A549 (cell line): ENCODE results near the gene ARSJ. TPM values are rescaled to one million over a fixed set of nuclear protein-coding genes. Genes with fewer than 3 reads are reported as not detected.

ENCODE experiments used
- ATAC-seq, 2 experiments: fragments of 200-7000 bp in 1 of 2; fragments of >200 bp in 1 of 2; cut with Nextera tagmentation in 1 of 2; cut with Tn5 transposase in 1 of 2; 3 replicates each; pipeline versions ENCODE4 v1.8.0 to v1.9.1; 2018 to 2020; ENCODE audit warnings: mild to moderate bottlenecking in 1 of 2, moderate library complexity in 1 of 2
- CTCF ChIA-PET: fragments of 300-600 bp; sonication (Branson Sonifier 250); formaldehyde crosslinking; extraction: SDS; loops from one replicate; lab custom pipeline; 2021; ENCODE audit warnings: antibody characterized with exemption, inconsistent platforms; lab: Yijun Ruan, JAX
- POLR2A ChIA-PET: fragments of 350-600 bp; formaldehyde crosslinking; extraction: SDS; loops from one replicate; lab custom pipeline; 2021; ENCODE audit warnings: antibody characterized with exemption, inconsistent platforms; lab: Yijun Ruan, JAX
- DNase-seq, 2 experiments: peaks; one replicate each; pipeline versions ENCODE4 v3.0.0 to v3.0.0-alpha.2; 2011 to 2016; ENCODE audit warnings: low read depth in 1 of 2, low spot score in 1 of 2
- FAIRE-seq: peaks from 2 replicates; lab custom pipeline; 2011; peaks lifted over from hg19 to GRCh38; lab: Jason Lieb, UNC
- H3K27ac ChIP-seq, 2 experiments: fragments of >200 bp; sonication (Bioruptor Twin); formaldehyde crosslinking; 3 replicates each; pipeline ENCODE4 v1.5.1; 2016 to 2017
- H3K4me1 ChIP-seq: fragments of >200 bp; sonication (Bioruptor Twin); formaldehyde crosslinking; 3 replicates; pipeline ENCODE4 v1.6.1; 2016
- H3K4me2 ChIP-seq: fragments of >200 bp; sonication (Bioruptor Twin); formaldehyde crosslinking; 3 replicates; pipeline ENCODE4 v1.6.1; 2016
- H3K4me3 ChIP-seq: fragments of >200 bp; sonication (Bioruptor Twin); formaldehyde crosslinking; 3 replicates; pipeline ENCODE4 v1.5.1; 2016
- H3K9me3 ChIP-seq: fragments of >200 bp; sonication (Bioruptor Twin); formaldehyde crosslinking; 3 replicates; pipeline ENCODE4 v1.6.1; 2016
- ATOH8 ChIP-seq: fragments of 250-450 bp; sonication (Bioruptor Pico); IDR thresholded peaks from 2 replicates; pipeline ENCODE4 v1.5.0; 2020; ENCODE audit warnings: low read depth, mild to moderate bottlenecking, moderate library complexity
- BCL3 ChIP-seq: fragments of >200 bp; sonication (Bioruptor Twin); formaldehyde crosslinking; IDR thresholded peaks from 3 replicates; pipeline ENCODE4 v1.6.1; 2016
- CBX8 ChIP-seq: fragments of 200-600 bp; sonication (generic); IDR thresholded peaks from 2 replicates; pipeline ENCODE4 v1.6.1; 2016
- CEBPB ChIP-seq, 2 experiments: fragments of >200 bp in 1 of 2; sonication (Bioruptor Twin) in 1 of 2; formaldehyde crosslinking in 1 of 2; IDR thresholded peaks; 2 replicates each; pipeline ENCODE4 v1.6.1; 2012 to 2016
- E2F6 ChIP-seq: IDR thresholded peaks from 2 replicates; pipeline ENCODE4 v1.6.1; 2012; ENCODE audit warnings: low read depth, borderline replicate concordance
- ELK1 ChIP-seq: fragments of 150-350 bp; IDR thresholded peaks from 2 replicates; pipeline ENCODE4 v1.6.1; 2014; ENCODE audit warnings: low read depth, mild to moderate bottlenecking, low read length
- FOSB ChIP-seq: fragments of 250-450 bp; sonication (Bioruptor Pico); IDR thresholded peaks from 2 replicates; pipeline ENCODE4 v1.5.0; 2020; ENCODE audit warnings: mild to moderate bottlenecking, moderate library complexity
- FOXS1 ChIP-seq: fragments of 250-450 bp; sonication (Bioruptor Pico); IDR thresholded peaks from 2 replicates; pipeline ENCODE4 v1.5.0; 2020; ENCODE audit warnings: mild to moderate bottlenecking, moderate library complexity
- HDAC2 ChIP-seq: fragments of 200-600 bp; sonication (generic); IDR thresholded peaks from 2 replicates; pipeline ENCODE4 v1.6.1; 2016
- HES2 ChIP-seq: fragments of >200 bp; sonication (Bioruptor Twin); formaldehyde crosslinking; IDR thresholded peaks from 2 replicates; pipeline ENCODE4 v1.6.1; 2016
- JUNB ChIP-seq: fragments of >200 bp; sonication (Bioruptor Twin); formaldehyde crosslinking; IDR thresholded peaks from 2 replicates; pipeline ENCODE4 v1.6.1; 2016
- NFE2L2 ChIP-seq: fragments of 150-350 bp; conservative IDR thresholded peaks from 2 replicates; pipeline ENCODE4 v1.6.1; 2014; ENCODE audit warnings: low read length
- NPAS2 ChIP-seq: fragments of 250-450 bp; sonication (Bioruptor Pico); IDR thresholded peaks from 2 replicates; pipeline ENCODE4 v1.8.0; 2022; ENCODE audit warnings: mild to moderate bottlenecking, moderate library complexity, borderline replicate concordance
- RARB ChIP-seq: fragments of 250-450 bp; sonication (Bioruptor Pico); IDR thresholded peaks from 2 replicates; pipeline ENCODE4 v1.8.0; 2021; ENCODE audit warnings: mild to moderate bottlenecking, moderate library complexity
- REST ChIP-seq: fragments of 200-600 bp; sonication (generic); IDR thresholded peaks from 2 replicates; pipeline ENCODE4 v1.6.1; 2016; ENCODE audit warnings: antibody characterized with exemption, mild to moderate bottlenecking, moderate library complexity
- ZFP36 ChIP-seq: fragments of 450-650 bp; IDR thresholded peaks from 2 replicates; pipeline ENCODE4 v1.6.1; 2014; ENCODE audit warnings: borderline replicate concordance; ENCODE audit not compliant: partially characterized antibody
- ZSCAN20 ChIP-seq: fragments of 250-450 bp; sonication (Bioruptor Pico); IDR thresholded peaks from 2 replicates; pipeline ENCODE4 v1.8.0; 2022; ENCODE audit warnings: mild to moderate bottlenecking, moderate library complexity
- WGBS: methylation state at CpG from one replicate; pipeline ENCODE4 v1.1.6; 2017; ENCODE audit errors: missing lambda C conversion rate; 5-methylcytosine and 5-hydroxymethylcytosine counted together
- polyA plus RNA-seq, 4 experiments: library from polyadenylated mRNA; depleted of rRNA in 3 of 4; stranded (reverse); fragments of >200 nt; fragmentation: RNase III in 1 of 4; extraction: RNeasy Plus Mini Kit Qiagen cat#74134 plus additional on column Dnase treatment in 1 of 4; gene quantifications; 2 replicates in 3 of 4; 3 replicates in 1 of 4; pipeline ENCODE4 v1.2.3, GENCODE V29; 2011 to 2017

The ARSJ gene
- polyA plus RNA-seq, 2 of the 4 experiments (the other 2 are of a cell fraction): 3.0 to 8.6 TPM

- FAIRE-seq (no peak), ATAC-seq (no peak)
Observed at GRCh38 chr4:113955948-113956347, 23.5 kb downstream of the ARSJ start.

GRCh38 chr4:113955411-113955810 is 24.0 kb downstream of the ARSJ start:
- TF ChIP-seq CEBPB (IDR thresholded peaks at IDR 0.05): no peak
- TF ChIP-seq NPAS2 (CRISPR knock-in tag): no peak
- no peak for TF ChIP-seq BCL3
- TF ChIP-seq, all 56 proteins: peak for 0
- POLR2A ChIA-PET: no interaction called here
- FAIRE-seq: no peak
- Histone ChIP-seq H3K27ac (no peak overlapping the region), H3K4me2 (no peak overlapping the region), H3K9me3 (no peaks in the 10 kb centered on the region), H3K4me1 (peaks cover 26% of the 10 kb centered on the region), H3K4me3 (no peak overlapping the region)
- ATAC-seq: no peak
- CTCF ChIA-PET: interaction anchor here (1.5 to 1.6 kb wide), 2 partner anchors 26 to 116 kb away, joined by 3 to 7 read pairs; no protein-coding TSS in a partner anchor
- DNase-seq: no peak
- 93% methylated on average over 3 of the region's 3 CpGs for WGBS

More at GRCh38 chr4:113955948-113956347, 23.5 kb downstream of the ARSJ start:
- CTCF ChIA-PET: interaction anchor here (1.5 to 1.6 kb wide), 2 partner anchors 26 to 116 kb away, joined by 3 to 7 read pairs; no protein-coding TSS in a partner anchor
- H3K9me3 ChIP-seq: no peaks in the 10 kb centered on the region
- TF ChIP-seq JUNB: no peak
- no peak for TF ChIP-seq NFE2L2
- TF ChIP-seq ZFP36: no peak
- TF ChIP-seq FOSB (CRISPR knock-in tag): no peak
- no peak for TF ChIP-seq FOXS1 (CRISPR knock-in tag)
- no peak for TF ChIP-seq REST
- no peak for TF ChIP-seq ZSCAN20 (CRISPR knock-in tag)
- TF ChIP-seq HES2: no peak
- TF ChIP-seq ELK1: no peak
- no peak for TF ChIP-seq CBX8
- TF ChIP-seq HDAC2: no peak
- no peak for TF ChIP-seq E2F6
- no peak for TF ChIP-seq ATOH8 (CRISPR knock-in tag)
- no peak for TF ChIP-seq RARB (CRISPR knock-in tag)
- no peak overlapping the region for H3K27ac ChIP-seq
- no peak overlapping the region for H3K4me3 ChIP-seq
- POLR2A ChIA-PET: no interaction called here
- DNase-seq: no peak
- H3K4me2 ChIP-seq: no peak overlapping the region
- peaks cover 31% of the 10 kb centered on the region for H3K4me1 ChIP-seq
- 97% methylated on average over 3 of the region's 3 CpGs for WGBS
